GM21423 (cell line): Measurements from ENCODE around the gene IL6ST.
"Not testable (repeated sequence)": the region's sequence is repeated elsewhere in the genome, so short reads cannot be mapped to it uniquely, and the experiment has no call there.

ENCODE experiments used
- ATAC-seq: cut with Tn5 transposase; IDR thresholded peaks from one replicate; pipeline ENCODE4 v1.9.1; 2021; ENCODE audit warnings: mild to moderate bottlenecking, moderate library complexity; ENCODE audit not compliant: unreplicated experiment

Gene IL6ST

DNA sequence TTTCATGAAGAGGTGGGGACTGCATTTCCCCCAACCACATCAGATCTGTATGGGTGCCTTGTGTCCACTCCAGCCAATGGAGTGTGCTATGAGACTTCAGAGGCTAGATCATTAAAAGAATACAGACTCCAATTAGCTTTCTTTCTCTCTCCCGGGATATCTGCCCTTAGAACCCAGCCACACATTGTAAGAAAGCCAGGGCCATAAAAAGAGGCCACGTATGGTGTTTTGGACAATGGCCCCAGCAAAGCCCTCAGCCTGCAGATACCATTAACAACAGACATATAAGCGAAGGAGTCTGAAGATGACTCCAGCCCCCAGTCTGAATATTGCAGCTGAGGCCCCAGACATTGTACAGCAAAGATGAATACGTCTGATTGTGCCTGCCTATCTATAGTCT is 21.5 kb downstream of the IL6ST start:
- no peak for ATAC-seq

DNA sequence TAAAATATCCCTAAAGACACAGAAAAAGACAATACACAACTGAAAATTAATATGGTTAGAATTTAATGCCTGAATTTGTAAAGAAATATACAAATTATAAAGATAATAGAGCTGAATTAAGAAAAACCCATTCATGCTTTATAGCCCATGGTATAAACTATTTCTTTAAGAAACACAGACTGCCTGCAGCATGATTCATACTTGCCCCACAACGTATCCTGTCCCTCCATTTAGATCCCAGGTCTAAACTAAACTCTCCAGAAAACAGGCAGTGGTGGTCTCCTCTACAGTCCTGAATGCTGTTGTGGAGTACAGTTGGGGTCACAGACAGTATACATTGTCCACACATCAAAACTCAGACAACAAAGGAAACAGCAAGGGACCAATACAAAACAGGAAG is 24.8 kb downstream of the IL6ST start:
- ATAC-seq: no peak

GRCh38 chr5:55966284-55966683 is 28.5 kb downstream of the IL6ST start:
- ATAC-seq: no peak

DNA sequence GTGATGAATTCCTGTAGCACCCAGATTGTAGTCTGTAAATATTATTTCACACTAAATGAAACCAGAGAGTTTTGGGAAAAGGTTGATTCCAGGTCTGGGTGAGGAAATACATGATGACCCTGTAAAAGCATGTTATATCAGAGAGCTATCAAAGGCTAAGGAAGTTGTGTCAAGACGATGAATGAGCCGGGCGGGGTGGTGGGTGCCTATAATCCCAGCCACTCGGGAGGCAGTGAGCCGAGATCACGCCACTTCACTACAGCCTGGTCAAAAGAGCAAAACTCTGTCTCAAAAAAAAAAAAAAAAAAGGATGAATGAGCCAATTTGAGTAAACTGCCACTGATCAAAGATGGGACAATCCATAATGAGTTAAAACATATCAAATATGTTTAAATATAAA is 29.2 kb downstream of the IL6ST start:
- no peak for ATAC-seq

DNA sequence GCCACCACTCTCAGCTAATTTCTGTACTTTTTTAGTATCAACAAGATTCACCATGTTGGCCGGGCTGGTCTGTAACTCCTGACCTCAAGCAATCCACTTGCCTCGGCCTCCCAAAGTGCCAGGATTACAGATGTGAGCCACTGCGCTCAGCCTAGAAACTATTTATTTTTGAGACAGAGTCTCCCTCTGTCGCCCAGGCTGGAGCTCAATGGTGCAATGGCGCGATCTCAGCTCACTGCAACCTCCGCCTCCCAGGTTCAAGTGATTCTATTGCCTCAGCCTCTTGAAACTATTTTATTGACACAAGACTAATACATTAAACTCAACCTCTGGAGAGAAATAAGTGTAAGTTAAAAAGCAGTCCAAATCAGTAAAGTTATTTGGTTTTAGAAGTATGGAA is 34.0 kb downstream of the IL6ST start:
- ATAC-seq: no peak

GRCh38 chr5:55959208-55959607 is 35.6 kb downstream of the IL6ST start:
- ATAC-seq: no peak

- ATAC-seq: not testable (repeated sequence)
Observed at GRCh38 chr5:55941154-55941553, 53.6 kb downstream of the IL6ST start.

GRCh38 chr5:55937598-55937997 is 57.2 kb downstream of the IL6ST start:
- not testable (repeated sequence) for ATAC-seq

GRCh38 chr5:55936100-55936693 is 58.6 kb downstream of the IL6ST start:
- ATAC-seq: no peak

GRCh38 chr5:55935371-55935770 is 59.4 kb downstream of the IL6ST start:
- no peak for ATAC-seq

DNA sequence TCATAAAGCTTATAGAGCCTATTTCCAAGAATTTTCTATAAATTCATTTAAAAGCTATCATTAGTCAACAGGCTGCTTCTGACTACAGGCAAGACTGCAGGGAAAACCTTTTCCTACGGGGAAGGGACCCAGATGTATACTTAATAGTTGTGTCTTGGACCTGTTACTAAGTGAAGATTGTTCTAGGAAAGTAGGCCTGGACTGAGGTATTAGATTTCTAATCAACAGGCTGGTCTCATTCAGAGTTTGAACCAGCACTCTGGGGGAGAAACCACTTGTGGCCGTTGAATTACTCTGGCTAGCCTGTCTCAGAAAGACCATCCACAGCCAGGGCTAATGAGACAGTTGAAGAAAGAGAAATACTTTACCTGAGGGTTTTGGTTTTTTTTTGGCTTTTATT is 60.0 kb downstream of the IL6ST start:
- no peak for ATAC-seq

GRCh38 chr5:55934115-55934613 is 60.6 kb downstream of the IL6ST start:
- no peak for ATAC-seq

DNA sequence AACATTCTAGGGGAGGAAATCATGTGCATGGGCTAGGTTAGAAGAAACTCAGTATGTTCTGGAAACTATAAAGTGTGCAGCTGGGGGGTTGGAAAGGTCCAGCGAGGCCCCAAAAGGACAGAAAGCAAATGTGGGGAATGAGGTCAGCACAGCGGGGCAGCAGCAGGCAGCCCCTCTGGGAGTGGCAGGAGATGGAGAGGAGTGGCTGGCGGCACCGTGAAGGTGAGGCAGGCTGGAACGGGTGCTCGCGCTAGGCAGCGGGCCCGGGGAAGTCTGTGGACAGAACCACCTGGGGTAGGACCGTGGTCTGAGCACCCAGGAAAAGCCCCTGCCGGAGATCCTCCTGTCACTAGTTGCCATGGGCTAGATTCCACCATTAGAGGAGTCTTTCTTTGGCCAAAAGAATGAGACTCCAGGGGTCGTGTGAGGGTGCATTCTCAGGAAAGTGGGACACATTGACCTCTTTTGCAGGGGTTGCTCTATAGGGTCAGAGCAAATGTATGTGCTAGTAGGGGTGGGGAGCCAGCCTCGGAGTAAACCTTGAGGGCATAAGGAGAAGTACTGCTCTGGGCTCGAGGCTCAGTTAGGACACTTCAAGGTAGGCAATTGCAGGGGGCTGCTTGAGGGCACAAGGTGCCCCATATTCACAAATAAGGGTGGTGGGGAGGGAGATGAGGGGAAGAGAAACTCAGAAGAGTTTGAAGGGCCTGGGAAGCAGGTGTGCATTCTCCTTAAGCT is 61.2 kb downstream of the IL6ST start:
- ATAC-seq: no peak

DNA sequence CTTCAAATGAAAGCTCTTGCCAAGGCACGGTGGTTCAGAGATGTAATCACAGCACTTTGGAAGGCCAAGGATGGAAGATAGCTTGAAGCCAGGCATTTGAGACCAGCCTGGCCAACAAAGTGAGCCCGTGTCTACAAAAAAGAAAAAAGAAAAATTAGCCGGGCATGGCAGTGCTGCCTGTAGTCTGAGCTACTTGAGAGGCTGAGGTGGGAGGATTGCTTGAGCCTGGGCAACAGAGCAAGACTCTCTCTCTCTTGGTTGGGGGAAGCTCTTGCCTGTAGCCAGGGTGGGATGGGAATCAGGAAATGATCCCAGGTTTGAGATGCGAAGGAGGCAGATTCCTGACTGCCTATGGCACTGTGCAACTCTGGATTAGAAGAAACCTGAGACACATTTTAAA is 62.1 kb downstream of the IL6ST start:
- no peak for ATAC-seq

- no peak for ATAC-seq
Observed at GRCh38 chr5:55929020-55929799, 65.6 kb downstream of the IL6ST start.

- ATAC-seq: no peak
Observed at GRCh38 chr5:55927861-55928655, 66.7 kb downstream of the IL6ST start.

DNA sequence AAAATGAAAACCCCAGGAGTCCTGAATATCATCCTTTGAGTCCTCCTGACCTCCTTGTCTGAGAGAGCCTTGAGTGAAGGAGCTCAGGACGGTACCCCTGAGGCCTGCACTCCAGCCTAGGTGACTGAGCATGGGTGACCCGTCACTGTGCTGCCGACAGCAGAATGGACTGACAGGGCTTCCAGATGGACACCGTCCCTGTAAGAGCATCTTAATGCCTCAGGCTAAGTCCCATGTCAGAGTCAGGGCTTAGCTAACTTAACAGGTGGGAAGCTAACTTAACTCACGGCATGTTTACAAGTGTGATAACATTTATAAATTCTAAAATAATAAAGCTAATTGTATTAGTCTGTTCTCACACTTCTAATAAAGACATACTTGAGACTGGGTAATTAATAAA is 68.3 kb downstream of the IL6ST start:
- ATAC-seq: no peak

DNA sequence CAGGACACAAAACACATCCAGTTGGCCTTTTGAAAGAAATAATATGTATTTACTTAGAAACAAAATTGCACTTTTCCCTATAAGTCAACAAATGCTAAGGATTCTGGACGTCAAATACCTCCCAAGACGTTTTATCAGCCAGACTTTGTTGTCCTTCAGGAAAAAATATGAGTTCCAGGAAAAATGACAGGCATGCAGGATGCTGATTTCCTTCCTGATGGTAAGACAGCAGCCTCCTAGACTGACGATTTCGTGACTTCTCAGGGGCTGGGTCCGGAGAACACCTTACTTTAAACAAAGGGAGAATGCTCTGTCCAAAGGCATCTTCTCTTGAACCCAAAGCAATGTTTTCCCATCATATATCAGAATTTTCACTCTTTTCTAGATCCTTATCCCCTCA is 69.1 kb downstream of the IL6ST start:
- no peak for ATAC-seq

- ATAC-seq: no peak
Observed at GRCh38 chr5:55925181-55925580, 69.6 kb downstream of the IL6ST start.

DNA sequence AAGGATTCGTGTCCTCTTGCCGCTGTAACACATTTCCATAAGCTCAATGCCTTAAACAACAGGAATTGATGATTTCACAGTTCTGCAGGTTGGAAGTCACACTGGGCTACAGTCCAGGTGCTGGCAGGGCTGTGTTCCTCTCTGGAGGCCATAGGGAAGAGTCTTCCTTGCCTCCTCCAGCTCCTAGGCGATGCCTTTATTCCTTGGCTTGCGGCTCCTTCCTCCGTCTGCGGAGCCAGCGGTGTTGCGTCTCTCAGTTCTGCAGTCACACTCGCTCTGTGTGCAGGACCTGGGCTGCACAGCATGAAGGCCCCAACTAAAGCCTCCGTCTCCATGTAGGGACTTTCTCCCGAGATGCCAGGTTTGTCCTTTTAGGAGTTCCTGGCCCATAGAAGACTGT is 70.0 kb downstream of the IL6ST start:
- ATAC-seq: no peak

DNA sequence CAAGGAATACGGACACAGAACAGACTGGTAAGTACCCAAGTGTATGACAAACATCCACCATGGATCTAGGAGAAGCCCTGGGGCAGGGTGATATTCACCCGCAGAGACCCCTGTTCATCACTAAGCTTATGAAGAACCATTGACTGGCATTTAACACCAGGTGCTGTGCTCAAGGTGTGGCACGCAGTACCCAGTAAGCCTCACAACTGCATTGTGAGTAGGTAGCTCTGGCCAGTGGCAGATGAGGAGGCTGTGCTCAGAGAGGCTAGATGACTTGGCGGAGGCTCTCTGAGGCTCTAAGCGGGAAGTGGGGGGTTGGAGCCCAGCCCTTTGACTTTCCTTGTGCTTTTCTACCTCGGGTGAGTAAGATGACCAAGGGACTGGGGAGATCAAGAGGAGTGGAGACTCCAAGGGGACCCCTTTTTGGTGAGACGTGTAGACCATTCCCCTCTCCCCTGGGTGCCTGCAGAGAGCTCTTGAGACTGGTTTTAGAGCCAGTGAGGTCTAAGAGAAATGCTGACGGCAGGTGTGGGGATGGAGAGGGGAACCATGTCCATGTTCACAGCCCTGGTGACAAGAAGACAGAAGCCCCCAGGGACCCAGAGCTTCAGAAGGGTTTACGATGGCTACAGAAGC is 70.8 kb downstream of the IL6ST start:
- no peak for ATAC-seq
